D721Med (cell line): Measurements from ENCODE around the gene AHSG.

Source experiments
- DNase-seq: peaks from one replicate; pipeline ENCODE4 v3.0.0; 2011; ENCODE audit warnings: low spot score; ENCODE audit not compliant: insufficient read length
- FAIRE-seq: peaks from 2 replicates; lab custom pipeline; 2011; peaks lifted over from hg19 to GRCh38; lab: Jason Lieb, UNC
- TF ChIP-seq, protein P1 (sequence below): IDR thresholded peaks from 2 replicates; pipeline ENCODE4 v1.5.1; 2012; ENCODE audit warnings: mild to moderate bottlenecking, control low read depth; ENCODE audit not compliant: insufficient read depth; ENCODE audit errors: missing control alignments

The AHSG gene

DNA sequence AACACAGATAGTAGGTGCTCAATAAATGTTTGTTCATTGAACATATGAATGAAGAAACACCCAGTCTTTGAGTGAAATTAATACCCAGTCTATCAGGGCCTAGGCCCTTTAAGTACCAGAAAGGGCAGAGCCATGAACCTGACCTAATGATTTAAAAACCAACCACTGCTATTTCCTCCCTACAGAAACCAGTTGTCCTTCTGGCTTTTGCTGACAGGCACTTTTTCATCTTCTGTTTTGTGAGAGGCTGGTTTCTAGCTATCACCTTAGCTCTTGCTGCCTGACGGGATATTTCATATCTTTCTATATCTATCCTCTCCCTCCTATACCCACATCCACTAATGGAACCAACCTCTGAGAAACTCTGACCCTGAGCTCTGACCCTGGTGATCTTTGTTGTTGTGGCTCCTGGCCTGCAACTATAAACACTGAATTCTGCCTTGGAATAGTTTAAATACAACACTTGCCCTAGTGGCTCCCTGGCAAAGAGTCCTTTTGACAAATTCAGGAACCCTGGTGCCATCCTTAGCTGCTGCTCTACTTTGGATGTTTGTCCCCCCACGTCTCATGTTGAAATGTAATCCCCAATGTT lies 4.1 kb upstream of the AHSG start:
- no peak for DNase-seq
- no peak for FAIRE-seq
- TF ChIP-seq, protein P1, sequence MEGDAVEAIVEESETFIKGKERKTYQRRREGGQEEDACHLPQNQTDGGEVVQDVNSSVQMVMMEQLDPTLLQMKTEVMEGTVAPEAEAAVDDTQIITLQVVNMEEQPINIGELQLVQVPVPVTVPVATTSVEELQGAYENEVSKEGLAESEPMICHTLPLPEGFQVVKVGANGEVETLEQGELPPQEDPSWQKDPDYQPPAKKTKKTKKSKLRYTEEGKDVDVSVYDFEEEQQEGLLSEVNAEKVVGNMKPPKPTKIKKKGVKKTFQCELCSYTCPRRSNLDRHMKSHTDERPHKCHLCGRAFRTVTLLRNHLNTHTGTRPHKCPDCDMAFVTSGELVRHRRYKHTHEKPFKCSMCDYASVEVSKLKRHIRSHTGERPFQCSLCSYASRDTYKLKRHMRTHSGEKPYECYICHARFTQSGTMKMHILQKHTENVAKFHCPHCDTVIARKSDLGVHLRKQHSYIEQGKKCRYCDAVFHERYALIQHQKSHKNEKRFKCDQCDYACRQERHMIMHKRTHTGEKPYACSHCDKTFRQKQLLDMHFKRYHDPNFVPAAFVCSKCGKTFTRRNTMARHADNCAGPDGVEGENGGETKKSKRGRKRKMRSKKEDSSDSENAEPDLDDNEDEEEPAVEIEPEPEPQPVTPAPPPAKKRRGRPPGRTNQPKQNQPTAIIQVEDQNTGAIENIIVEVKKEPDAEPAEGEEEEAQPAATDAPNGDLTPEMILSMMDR = no peak

- TF ChIP-seq, protein P1 = peak; percentile 14
- DNase-seq = no peak
- no peak for FAIRE-seq
Measured at GRCh38 chr3:186609247-186609868, 3.5 kb upstream of the AHSG start.

GRCh38 chr3:186612065-186612464 lies 795 bp upstream of the AHSG start:
- TF ChIP-seq, protein P1 = no peak
- FAIRE-seq = no peak
- DNase-seq = no peak

DNA sequence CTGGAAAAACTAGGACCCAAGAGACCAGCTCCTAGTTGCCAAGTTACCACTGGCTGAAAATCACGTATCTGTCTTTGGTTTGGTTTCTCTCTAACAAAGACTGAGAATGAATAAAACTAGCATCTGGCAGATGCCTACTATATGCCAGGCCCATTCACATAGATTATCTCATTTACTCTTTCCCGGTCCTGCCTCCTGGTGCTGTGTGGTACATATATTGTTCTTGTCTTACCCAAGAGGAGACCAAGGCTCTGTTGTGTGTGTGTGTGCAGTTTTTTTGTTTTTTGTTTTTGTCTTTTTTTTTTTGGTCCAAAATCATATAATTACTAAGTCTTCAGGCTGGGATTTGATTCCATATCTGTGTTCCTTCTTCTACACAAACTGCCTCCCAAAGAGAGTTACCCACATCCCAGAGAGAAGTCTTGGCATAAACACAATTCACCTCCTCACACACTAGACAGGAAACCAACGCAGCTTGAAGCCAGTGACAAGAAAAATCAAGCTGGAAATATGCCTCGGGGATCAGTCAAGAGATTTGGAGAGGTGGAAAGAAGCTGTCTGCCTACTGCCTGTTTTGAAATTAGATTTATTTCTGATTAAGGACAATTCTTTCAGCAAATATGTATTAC lies 891 bp downstream of the AHSG start:
- DNase-seq (no peak), FAIRE-seq (no peak)
- TF ChIP-seq, protein P1 = no peak

DNA sequence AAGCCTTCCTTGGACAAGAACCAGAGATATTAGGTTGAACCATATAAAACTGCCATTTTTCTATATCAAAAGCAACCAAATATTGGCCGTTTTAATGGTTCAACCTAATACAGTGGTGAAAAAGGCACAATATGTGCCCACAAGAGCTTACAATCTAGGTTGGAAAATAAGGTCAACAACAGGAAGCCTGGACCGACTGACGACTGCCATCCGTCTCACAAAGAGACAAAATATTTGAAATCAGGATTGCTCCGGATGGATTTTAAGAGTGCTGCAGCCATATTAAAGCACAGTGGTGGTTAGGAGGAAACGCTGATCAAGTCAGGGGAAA lies 1.4 kb downstream of the AHSG start:
- FAIRE-seq = no peak
- DNase-seq = no peak
- TF ChIP-seq, protein P1 = no peak

DNA sequence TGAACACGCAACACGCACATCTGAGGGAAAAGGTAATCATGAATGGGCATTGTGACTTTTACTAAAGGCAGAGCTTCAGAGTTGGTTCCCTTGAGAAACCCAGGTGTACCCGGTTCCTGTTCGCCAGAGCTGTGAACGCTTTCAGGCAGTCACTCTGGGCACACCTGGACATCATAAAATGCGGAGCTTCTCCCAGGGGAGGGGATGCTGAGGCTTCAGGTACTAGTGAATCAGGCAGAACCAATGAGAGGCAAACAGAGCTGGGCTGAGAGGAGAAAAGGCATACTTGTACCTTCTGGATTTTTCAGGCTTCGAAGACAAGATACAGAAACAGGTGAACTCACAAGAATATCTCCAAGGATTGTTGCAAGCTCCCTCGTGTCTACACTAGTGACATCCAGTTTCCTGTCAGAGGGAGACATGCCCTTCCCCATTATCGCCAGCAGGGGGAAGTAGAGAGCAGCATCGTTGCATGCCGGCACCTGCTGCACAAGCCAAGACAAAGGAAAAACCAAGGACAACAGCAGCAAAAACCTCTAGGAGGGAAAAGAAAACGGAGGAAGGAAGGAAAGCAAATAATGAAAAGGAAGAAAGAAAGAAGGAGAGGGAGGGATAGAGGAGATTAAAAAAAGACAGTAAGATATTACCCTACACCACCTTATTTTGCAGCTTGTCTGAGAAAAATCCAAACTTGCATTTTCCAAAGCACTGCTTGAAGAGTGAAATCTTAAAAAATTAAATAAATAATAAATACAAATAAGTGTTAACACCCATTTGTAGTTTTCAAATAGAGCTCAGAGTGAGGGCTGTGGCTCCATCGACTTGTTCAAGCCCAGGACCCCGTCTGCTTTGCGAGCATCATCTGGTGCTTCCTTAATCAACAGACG lies 2.0 kb downstream of the AHSG start:
- FAIRE-seq (no peak), DNase-seq (peak; percentile 64)
- TF ChIP-seq, protein P1 = peak; percentile 98

DNA sequence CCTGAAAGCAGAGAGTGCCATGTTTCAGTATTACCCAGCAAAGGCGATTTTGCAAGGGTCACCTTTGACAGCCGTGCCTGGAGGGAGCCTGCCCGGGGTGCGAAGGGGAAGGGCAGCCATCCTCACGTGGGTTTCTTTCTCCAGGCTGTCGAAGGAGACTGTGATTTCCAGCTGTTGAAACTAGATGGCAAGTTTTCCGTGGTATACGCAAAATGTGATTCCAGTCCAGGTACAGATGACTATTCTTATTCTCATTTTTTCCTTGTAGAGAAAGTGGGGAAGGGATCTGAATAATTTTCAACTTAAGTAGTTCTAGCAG lies 3.4 kb downstream of the AHSG start:
- TF ChIP-seq, protein P1 = no peak
- FAIRE-seq (no peak), DNase-seq (no peak)
